K562 (cell line): ENCODE results near the gene CMA1. TPM values are rescaled to one million over a fixed set of nuclear protein-coding genes. Genes with fewer than 3 reads are reported as not detected.
A peak's percentile ranks its signal among the peaks of the same experiment; 100 is the strongest.
"Not testable (repeated sequence)": the region's sequence is repeated elsewhere in the genome, so short reads cannot be mapped to it uniquely, and the experiment has no call there.

ENCODE experiments used
- ATAC-seq: fragments of 200-7000 bp; cut with Tn5 transposase; 3 replicates; pipeline ENCODE4 v1.9.1; 2020; ENCODE audit warnings: moderate library complexity
- BruUV-seq: library from RNA; stranded (reverse); fragments of 400-500 nt; replicated peaks from 2 replicates; lab custom pipeline; 2021; lab: Mats Ljungman, UMichigan
- CTCF ChIA-PET: fragments of 300-600 bp; formaldehyde crosslinking; extraction: SDS; loops from one replicate; lab custom pipeline; 2021; ENCODE audit warnings: low intra/inter-chr PET ratio; lab: Yijun Ruan, JAX
- POLR2A ChIA-PET: fragments of 300-600, 350-650 bp; sonication (Branson Sonifier 250); formaldehyde crosslinking; extraction: SDS; loops from one replicate; lab custom pipeline; 2021; ENCODE audit warnings: antibody characterized with exemption, inconsistent platforms; lab: Yijun Ruan, JAX
- DNase-seq, 4 experiments: peaks; one replicate each; pipeline versions ENCODE4 v3.0.0 to v3.0.0-alpha.2; 2011 to 2018; ENCODE audit warnings: low spot score in 3 of 4, mixed read lengths in 3 of 4; ENCODE audit errors: extremely low read depth in 1 of 4
- FAIRE-seq: peaks from 2 replicates; lab custom pipeline; 2011; peaks lifted over from hg19 to GRCh38; lab: Jason Lieb, UNC
- H2AFZ ChIP-seq: 2 replicates; pipeline ENCODE4 v1.6.0; 2011; ENCODE audit warnings: low read depth, low read length, control low read depth, inconsistent platforms
- H3K27ac ChIP-seq: fragments of 200-600 bp; 3 replicates; pipeline ENCODE4 v1.8.0; 2011; ENCODE audit warnings: low read depth, mild to moderate bottlenecking, control low read depth, inconsistent platforms, low read length, moderate library complexity, mixed read lengths; ENCODE audit errors: extremely low read depth
- H3K27me3 ChIP-seq, 2 experiments: fragments of 300-600 bp in 1 of 2; 2 replicates in 1 of 2; 3 replicates in 1 of 2; pipeline versions ENCODE4 v1.6.0 to v1.8.0; 2011; ENCODE audit warnings: inconsistent platforms in 2 of 2, low read length in 2 of 2, mild to moderate bottlenecking in 1 of 2, mixed read lengths in 1 of 2, moderate library complexity in 1 of 2; ENCODE audit not compliant: control insufficient read depth in 2 of 2, insufficient read depth in 2 of 2
- H3K36me3 ChIP-seq: fragments of 300-600 bp; 3 replicates; pipeline ENCODE4 v1.8.0; 2011; ENCODE audit warnings: mild to moderate bottlenecking, low read length, inconsistent platforms; ENCODE audit not compliant: control insufficient read depth, insufficient read depth
- H3K4me1 ChIP-seq, 2 experiments: fragments of 200-600 bp in 1 of 2; replicated peaks in 1 of 2; 2 replicates in 1 of 2; 3 replicates in 1 of 2; pipeline versions ENCODE4 v1.5.1 to v1.8.0; 2011; ENCODE audit warnings: inconsistent platforms in 2 of 2, low read length in 2 of 2, mild to moderate bottlenecking in 1 of 2, mixed read lengths in 1 of 2, moderate library complexity in 1 of 2; ENCODE audit not compliant: control insufficient read depth in 2 of 2, insufficient read depth in 2 of 2
- H3K4me2 ChIP-seq: 2 replicates; pipeline ENCODE4 v1.6.1; 2011; ENCODE audit warnings: low read length, control low read depth, inconsistent platforms, mixed read lengths; ENCODE audit not compliant: insufficient read depth
- H3K4me3 ChIP-seq: fragments of 200-600 bp; sonication (generic), shearing (Covaris generic); 2 replicates; pipeline ENCODE4 v1.5.1; 2016; ENCODE audit warnings: control low read depth, inconsistent platforms
- H3K79me2 ChIP-seq: fragments of 200-600 bp; 3 replicates; pipeline ENCODE4 v1.8.0; 2011; ENCODE audit warnings: low read length, inconsistent platforms; ENCODE audit not compliant: control insufficient read depth, insufficient read depth
- H3K9ac ChIP-seq, 2 experiments: 2 replicates each; pipeline versions ENCODE4 v1.6.0 to v1.6.1; 2011; ENCODE audit warnings: low read depth in 2 of 2, low read length in 2 of 2, control low read depth in 1 of 2, inconsistent platforms in 1 of 2, mild to moderate bottlenecking in 1 of 2, mixed read lengths in 1 of 2; ENCODE audit not compliant: insufficient read depth in 1 of 2
- H3K9me1 ChIP-seq: one replicate; pipeline ENCODE4 v1.6.0; 2011; ENCODE audit warnings: inconsistent platforms, mild to moderate bottlenecking, low read length, moderate library complexity; ENCODE audit not compliant: control insufficient read depth, insufficient read depth
- H3K9me3 ChIP-seq: replicated peaks from 2 replicates; pipeline ENCODE4 v1.5.1; 2011; ENCODE audit warnings: low read depth, low read length, inconsistent platforms; ENCODE audit not compliant: control insufficient read depth, insufficient read depth
- H4K20me1 ChIP-seq: replicated peaks from 2 replicates; pipeline ENCODE4 v1.6.1; 2011; ENCODE audit warnings: low read length, inconsistent platforms, mixed read lengths; ENCODE audit not compliant: control insufficient read depth, insufficient read depth
- HCFC1 ChIP-seq: IDR thresholded peaks from 2 replicates; pipeline ENCODE4 v1.6.1; 2012; ENCODE audit warnings: low read depth, low read length, improper control_type of control experiment
- NFATC3 ChIP-seq: fragments of 450-650 bp; IDR thresholded peaks from 2 replicates; pipeline ENCODE4 v1.6.1; 2017; ENCODE audit warnings: mild to moderate bottlenecking
- PHTF2 ChIP-seq: fragments of 250-450 bp; sonication (Bioruptor Pico); IDR thresholded peaks from 2 replicates; pipeline ENCODE4 v1.5.0; 2021; ENCODE audit warnings: mild to moderate bottlenecking
- PPARD ChIP-seq: fragments of 250-450 bp; sonication (Bioruptor Pico); IDR thresholded peaks from 2 replicates; pipeline ENCODE4 v1.8.0; 2022; ENCODE audit warnings: inconsistent platforms, mild to moderate bottlenecking, moderate library complexity
- PRPF4 ChIP-seq: fragments of 200-400 bp; formaldehyde crosslinking; IDR thresholded peaks from one replicate; pipeline ENCODE4 v1.6.1; 2017; ENCODE audit warnings: low read length, low read depth, mild to moderate bottlenecking; ENCODE audit not compliant: insufficient read depth, poor library complexity, severe bottlenecking
- RAD21 ChIP-seq, 2 experiments: fragments of 250-450 bp in 1 of 2; fragments of 450-650 bp in 1 of 2; sonication (Bioruptor Pico) in 1 of 2; formaldehyde crosslinking in 1 of 2; IDR thresholded peaks in 1 of 2; conservative IDR thresholded peaks in 1 of 2; 2 replicates each; pipeline versions ENCODE4 v1.4.0 to v1.8.0; 2020 to 2022; ENCODE audit warnings: mild to moderate bottlenecking in 2 of 2, moderate library complexity in 1 of 2
- RCOR1 ChIP-seq, 2 experiments: IDR thresholded peaks; 2 replicates each; pipeline ENCODE4 v1.6.1; 2012; ENCODE audit warnings: low read depth in 2 of 2, low read length in 2 of 2, borderline replicate concordance in 1 of 2, improper control_type of control experiment in 1 of 2
- SMARCB1 ChIP-seq: IDR thresholded peaks from 2 replicates; pipeline ENCODE4 v1.6.1; 2011; ENCODE audit warnings: improper control_type of control experiment, low read depth; ENCODE audit not compliant: insufficient read length
- ZNF239 ChIP-seq: fragments of 250-450 bp; sonication (Bioruptor Pico); IDR thresholded peaks from 2 replicates; pipeline ENCODE4 v1.4.0; 2020; ENCODE audit warnings: mild to moderate bottlenecking
- WGBS: fragments of 100-300 bp; shearing (Covaris generic); methylation state at CpG from one replicate; pipeline ENCODE4 v1.1.6; 2016; ENCODE audit warnings: low coverage, mixed read lengths; ENCODE audit not compliant: insufficient coverage; ENCODE audit errors: missing lambda C conversion rate; 5-methylcytosine and 5-hydroxymethylcytosine counted together
- in situ Hi-C: fragments of 300-500 bp; cut with MboI; formaldehyde crosslinking; loops from 4 replicates; pipeline ENCODE4 v1.15.0; 2018; ENCODE audit warnings: inconsistent platforms, mixed read lengths
- intact Hi-C: fragments of 100-400 bp; cut with micrococcal nuclease; formaldehyde crosslinking; loops from 2 replicates; pipeline ENCODE4 v1.14.2; 2022
- polyA plus RNA-seq, 8 experiments: library from polyadenylated mRNA; depleted of rRNA in 4 of 8; stranded (reverse) in 5 of 8; unstranded in 3 of 8; fragments of >200 nt; fragmentation: Nextera tagmentation in 2 of 8; fragmentation: Illumina TruSeq in 1 of 8; extraction: Ambion mirVana in 2 of 8; extraction: Trizol in 1 of 8; gene quantifications; 2 replicates each; pipeline versions ENCODE4 v1.2.1 to v1.2.3, GENCODE V29; 2011 to 2014; ENCODE audit warnings: inconsistent platforms in 1 of 8, missing spikeins in 1 of 8
- total RNA-seq, 7 experiments: library from RNA; depleted of rRNA in 6 of 7; stranded (reverse); fragments of >200 nt in 6 of 7; fragmentation: Illumina TruSeq in 2 of 7; extraction: Trizol in 2 of 7; gene quantifications; 2 replicates each; pipeline versions ENCODE4 v1.2.1 to v1.2.3, GENCODE V29; 2011 to 2021; ENCODE audit warnings: low replicate concordance in 1 of 7
- TF ChIP-seq, protein P1 (sequence below): sonication (generic); IDR thresholded peaks from 2 replicates; pipeline ENCODE4 v1.6.1; 2016
- TF ChIP-seq, protein P2 (sequence below): fragments of 250-450 bp; sonication (Bioruptor Pico); IDR thresholded peaks from 2 replicates; pipeline ENCODE4 v1.8.0; 2021; ENCODE audit warnings: mild to moderate bottlenecking, moderate library complexity

The CMA1 gene
- total and polyA plus RNA-seq, 9 of the 15 experiments (the other 6 are each of a cell fraction or from before 2014, with no cell fraction given), result not detected

DNA sequence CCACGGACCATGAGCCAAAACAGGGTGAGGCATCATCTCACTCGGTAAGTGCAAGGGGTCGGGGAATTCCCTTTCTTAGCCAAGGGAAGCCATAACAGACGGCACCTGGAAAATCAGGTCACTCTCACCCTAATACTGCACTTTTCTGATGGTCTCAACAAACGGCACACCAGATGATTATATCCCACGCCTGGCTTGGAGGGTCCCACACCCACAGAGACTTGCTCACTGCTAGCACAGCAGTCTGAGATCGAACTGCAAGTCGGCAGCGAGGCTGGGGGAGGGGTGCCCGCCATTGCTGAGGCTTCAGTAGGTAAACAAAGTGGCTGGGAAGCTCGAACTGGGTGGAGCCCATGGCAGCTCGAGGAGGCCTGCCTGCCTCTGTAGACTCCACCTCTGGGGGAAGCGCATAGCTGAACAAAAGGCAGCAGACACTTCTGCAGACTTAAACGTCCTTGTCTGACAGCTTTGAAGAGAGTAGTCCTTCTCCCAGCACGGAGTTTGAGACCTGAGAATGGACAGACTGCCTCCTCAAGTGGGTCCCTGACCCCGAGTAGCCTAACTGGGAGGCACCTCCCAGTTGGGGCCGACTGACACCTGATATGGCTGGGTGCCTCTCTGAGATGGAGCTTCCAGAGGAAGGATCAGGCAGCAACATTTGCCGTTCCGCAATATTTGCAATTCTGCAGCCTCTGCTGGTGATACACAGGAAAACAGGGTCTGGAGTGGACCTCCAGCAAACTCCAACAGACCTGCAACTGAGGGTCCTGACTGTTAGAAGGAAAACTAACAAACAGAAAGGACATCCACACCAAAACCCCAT, 16.3 kb downstream of the CMA1 start:
- Histone ChIP-seq H3K9ac (peak overlapping the region in 1 of 2 experiments; percentile 28; a peak in 1 of 4 replicates), H3K4me2 (peak overlapping the region; percentile 52), H3K4me3 (peak overlapping the region; percentile 18; the same call in 1 of the 2 replicates), H2AFZ (peak overlapping the region; percentile 91)
- H3K4me1 ChIP-seq, CTCF ChIA-PET, ATAC-seq, H3K79me2 ChIP-seq, intact Hi-C loops, H3K9me3 ChIP-seq, in situ Hi-C loops, H3K9me1 ChIP-seq, FAIRE-seq, H3K27me3 ChIP-seq, H3K36me3 ChIP-seq, H3K27ac ChIP-seq, H4K20me1 ChIP-seq, BruUV-seq: not testable (repeated sequence)
- WGBS, result 0% methylated on average over 14 of the region's 19 CpGs
- POLR2A ChIA-PET, result interaction anchor here (1.3 kb wide), 1 partner anchor 10 kb away, joined by 4 read pairs; no protein-coding TSS in a partner anchor
- peak in 1 of 4 experiments; percentile 19 for DNase-seq

DNA sequence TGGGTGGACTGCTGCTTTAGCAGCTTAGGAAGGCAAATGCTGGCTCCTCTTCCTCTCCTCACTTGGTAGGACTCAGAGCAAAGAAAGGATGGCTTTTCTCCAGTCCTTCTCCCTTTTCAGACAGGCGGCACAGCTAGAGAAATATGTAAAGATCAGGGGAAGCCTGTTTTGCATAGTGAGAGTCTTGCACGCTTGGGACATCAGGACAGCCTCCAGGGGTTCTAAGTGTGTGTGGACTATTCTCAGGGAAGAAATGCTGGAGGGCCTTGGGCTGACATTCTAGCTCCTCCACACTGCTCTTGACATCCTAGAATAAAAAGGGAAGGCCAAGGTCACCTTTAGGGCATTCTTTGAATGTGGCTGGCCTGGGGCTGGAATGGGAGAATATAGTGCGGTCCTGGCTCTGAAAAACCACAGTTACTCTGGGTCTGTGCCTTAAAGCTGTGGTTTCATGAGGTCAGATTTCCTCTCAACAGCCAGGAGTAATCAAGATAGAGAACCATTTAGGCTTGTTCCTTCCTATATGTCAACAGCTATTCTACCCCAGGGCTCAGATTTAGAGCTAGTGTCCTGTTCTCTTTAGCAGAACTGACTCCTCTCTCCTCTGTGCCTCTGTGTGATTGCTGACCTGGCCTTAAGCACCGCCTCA, 24.3 kb downstream of the CMA1 start:
- H3K4me2 ChIP-seq, result no peak overlapping the region
- ChIA-PET CTCF (no interaction called here), POLR2A (interaction anchor here (0.6 to 1.2 kb wide), 2 partner anchors 15 to 290 kb away, joined by 3 to 4 read pairs; no protein-coding TSS in a partner anchor)
- H3K36me3 ChIP-seq, result no peaks in the 10 kb centered on the region
- H3K9me1 ChIP-seq, result no peaks in the 10 kb centered on the region
- no peak overlapping the region for H3K27ac ChIP-seq
- no peak for ATAC-seq
- no peak overlapping the region for H3K4me3 ChIP-seq
- no peaks in the 10 kb centered on the region for H3K27me3 ChIP-seq
- 0% methylated on average over 3 of the region's 4 CpGs for WGBS
- intact Hi-C loops (no loop called here), in situ Hi-C loops (no loop called here)
- no peak for DNase-seq
- H4K20me1 ChIP-seq, result no peaks in the 10 kb centered on the region
- H3K4me1 ChIP-seq, result peaks cover 0 to 6% of the 10 kb centered on the region in 2 experiments; a peak in 2 of 5 replicates
- no peak overlapping the region for H3K9ac ChIP-seq
- H3K79me2 ChIP-seq, result no peaks in the 10 kb centered on the region
- no peak overlapping the region for H2AFZ ChIP-seq
- H3K9me3 ChIP-seq, result no peaks in the 10 kb centered on the region
- no TSS peak for BruUV-seq
- FAIRE-seq, result no peak
- TF ChIP-seq PRPF4, result no peak
- no peak for TF ChIP-seq NFATC3
- no peak for TF ChIP-seq RAD21 (CRISPR knock-in tag; conservative IDR thresholded peaks at IDR 0.05 in 1 of 2, IDR thresholded peaks at IDR 0.05 in 1 of 2)
- TF ChIP-seq, protein P1, sequence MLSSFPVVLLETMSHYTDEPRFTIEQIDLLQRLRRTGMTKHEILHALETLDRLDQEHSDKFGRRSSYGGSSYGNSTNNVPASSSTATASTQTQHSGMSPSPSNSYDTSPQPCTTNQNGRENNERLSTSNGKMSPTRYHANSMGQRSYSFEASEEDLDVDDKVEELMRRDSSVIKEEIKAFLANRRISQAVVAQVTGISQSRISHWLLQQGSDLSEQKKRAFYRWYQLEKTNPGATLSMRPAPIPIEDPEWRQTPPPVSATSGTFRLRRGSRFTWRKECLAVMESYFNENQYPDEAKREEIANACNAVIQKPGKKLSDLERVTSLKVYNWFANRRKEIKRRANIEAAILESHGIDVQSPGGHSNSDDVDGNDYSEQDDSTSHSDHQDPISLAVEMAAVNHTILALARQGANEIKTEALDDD, result no peak
- no peak for TF ChIP-seq ZNF239 (CRISPR knock-in tag)
- TF ChIP-seq, protein P2, sequence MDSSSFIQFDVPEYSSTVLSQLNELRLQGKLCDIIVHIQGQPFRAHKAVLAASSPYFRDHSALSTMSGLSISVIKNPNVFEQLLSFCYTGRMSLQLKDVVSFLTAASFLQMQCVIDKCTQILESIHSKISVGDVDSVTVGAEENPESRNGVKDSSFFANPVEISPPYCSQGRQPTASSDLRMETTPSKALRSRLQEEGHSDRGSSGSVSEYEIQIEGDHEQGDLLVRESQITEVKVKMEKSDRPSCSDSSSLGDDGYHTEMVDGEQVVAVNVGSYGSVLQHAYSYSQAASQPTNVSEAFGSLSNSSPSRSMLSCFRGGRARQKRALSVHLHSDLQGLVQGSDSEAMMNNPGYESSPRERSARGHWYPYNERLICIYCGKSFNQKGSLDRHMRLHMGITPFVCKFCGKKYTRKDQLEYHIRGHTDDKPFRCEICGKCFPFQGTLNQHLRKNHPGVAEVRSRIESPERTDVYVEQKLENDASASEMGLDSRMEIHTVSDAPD, result no peak
- no peak for TF ChIP-seq HCFC1
- TF ChIP-seq PHTF2 (CRISPR knock-in tag), result no peak
- TF ChIP-seq RCOR1 (IDR thresholded peaks at IDR 0.05; ENCODE audit: borderline replicate concordance in 1 of 2, low read depth in 2 of 2, low read length in 2 of 2), result no peak
- TF ChIP-seq PPARD (CRISPR knock-in tag), result no peak
- TF ChIP-seq SMARCB1, result no peak
